UCSD-AML1 (cell line): Measurements from ENCODE around the gene CRY1.
"Not testable (repeated sequence)": the region's sequence is repeated elsewhere in the genome, so short reads cannot be mapped to it uniquely, and the experiment has no call there.

Source experiments
- DNase-seq: peaks from one replicate; lab custom pipeline; 2025; ENCODE audit not compliant: unreplicated experiment; lab: John Stamatoyannopoulos, UW

Gene CRY1

DNA sequence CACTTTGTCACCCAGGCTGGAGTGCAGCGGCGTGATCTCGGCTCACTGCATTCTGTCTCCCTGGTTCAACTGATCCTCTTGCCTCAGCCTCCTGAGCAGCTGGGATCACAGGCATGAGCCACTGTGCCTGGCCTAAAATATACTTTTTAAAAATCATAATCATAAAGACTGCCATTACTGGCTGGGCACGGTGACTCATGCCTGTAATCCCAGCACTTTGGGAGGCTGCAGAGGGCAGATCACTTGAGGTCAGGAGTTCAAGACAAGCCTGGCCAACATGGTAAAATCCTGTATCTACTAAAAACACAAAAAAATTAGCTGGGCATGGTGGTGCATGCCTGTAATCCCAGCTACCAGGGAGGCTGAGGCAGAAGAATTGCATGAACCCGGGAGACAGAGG, 20.1 kb downstream of the CRY1 start:
- not testable (repeated sequence) for DNase-seq

DNA sequence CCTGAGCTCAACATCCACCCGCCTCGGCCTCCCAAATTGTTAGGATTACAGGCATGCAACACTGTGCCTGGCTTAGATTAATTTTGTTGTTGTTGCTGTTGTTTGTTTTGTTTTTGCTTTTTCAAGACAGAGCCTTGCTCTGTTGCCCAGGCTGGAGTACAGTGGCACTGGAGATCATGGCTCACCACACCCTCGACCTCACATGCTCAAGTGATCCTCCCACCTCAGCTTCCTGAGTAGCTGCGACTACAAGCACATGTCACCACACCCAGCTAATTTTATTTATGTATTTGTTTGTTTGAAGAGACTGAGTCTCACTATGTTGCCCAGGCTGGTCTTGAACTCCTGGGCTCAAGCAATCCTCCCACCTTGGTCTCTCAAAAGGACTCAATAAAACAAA, 26.7 kb downstream of the CRY1 start:
- DNase-seq: no peak

DNA sequence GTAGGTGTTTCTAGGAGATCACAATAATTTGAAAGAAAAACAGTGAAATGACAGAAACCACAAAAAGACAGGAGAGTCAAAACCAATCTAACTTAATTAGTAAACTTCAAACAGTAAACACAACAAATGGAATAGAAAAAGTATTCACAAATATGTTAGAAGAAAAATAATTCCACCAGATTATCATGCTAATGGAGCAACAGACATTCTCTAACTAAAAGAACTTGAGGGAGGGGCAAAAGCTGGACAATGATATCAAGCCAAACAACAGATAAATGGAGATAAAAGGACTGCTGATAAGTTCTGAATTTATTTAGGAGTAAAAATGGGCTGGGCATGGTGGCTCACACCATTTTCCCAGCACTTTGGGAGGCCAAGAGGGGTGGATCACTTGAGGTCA, 28.7 kb downstream of the CRY1 start:
- no peak for DNase-seq

DNA sequence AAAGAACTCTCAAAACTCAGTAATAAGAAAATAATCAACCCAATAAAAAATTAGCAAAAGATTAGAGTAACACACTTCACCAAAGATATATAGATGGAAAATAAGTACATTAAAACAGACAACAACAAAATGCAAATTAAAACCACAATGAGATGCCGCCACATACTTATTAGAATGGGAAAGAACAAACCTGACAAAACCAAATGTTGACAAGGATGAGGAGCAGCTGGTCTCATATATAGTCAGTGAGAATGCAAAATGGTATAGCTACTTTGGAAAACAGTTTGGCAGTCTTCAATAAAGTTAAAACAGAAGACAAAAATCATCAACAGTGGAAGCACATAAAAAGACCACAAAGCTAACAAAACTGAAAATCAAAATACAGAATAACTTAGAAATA, 29.1 kb downstream of the CRY1 start:
- DNase-seq: no peak

DNA sequence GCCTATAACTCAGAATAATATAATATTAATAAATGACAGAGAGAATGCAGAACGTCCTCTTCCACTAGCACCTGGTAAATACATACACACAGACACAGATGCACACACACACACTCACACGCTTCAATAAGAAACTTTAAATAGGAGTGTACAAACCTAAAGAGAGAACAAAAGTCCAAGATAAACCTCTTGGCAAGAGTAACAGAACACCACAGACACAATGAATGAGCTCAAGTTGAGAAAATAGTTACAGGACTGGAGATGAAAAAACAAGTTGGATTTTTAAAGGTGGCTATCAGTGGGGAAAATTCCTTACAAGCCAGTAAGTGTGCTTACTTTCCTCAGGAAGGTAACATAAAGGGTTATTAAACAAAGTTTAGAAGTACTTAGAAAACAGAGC, 35.2 kb downstream of the CRY1 start:
- no peak for DNase-seq

DNA sequence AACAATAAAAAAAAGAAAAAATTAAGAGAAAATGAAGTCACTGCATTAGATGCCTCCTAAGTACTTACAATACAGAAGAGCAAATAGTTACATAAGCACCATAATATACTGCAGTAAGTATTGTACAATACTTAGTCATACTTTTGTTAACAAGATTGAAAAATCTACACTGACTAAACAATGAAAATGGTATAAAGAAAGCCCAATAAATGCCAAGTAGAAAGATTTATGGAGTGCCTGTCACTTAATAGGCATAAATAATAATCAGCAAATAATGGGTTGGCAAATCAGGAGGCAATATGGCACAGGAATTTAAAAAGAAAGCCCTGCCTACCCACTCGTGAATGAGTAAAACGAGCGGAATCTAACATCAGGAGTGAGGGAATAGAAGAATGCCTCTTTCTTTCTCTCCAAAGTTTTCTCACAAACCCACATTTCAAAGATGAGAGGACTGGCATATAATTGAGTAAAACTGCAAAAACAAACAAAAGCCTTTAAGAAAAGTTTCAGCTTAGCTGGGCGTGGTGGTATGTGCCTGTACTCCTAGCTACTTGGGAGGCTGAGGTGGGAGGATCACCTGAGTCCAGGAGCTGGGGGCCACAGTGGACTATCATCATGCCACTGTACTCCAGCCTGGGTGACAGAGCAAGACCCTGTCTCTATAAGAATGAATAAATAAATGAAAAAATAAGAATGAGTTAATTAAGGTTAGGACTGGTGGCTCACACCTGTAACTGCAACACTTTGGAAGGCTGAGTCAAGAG, 36.1 kb downstream of the CRY1 start:
- DNase-seq: no peak

DNA sequence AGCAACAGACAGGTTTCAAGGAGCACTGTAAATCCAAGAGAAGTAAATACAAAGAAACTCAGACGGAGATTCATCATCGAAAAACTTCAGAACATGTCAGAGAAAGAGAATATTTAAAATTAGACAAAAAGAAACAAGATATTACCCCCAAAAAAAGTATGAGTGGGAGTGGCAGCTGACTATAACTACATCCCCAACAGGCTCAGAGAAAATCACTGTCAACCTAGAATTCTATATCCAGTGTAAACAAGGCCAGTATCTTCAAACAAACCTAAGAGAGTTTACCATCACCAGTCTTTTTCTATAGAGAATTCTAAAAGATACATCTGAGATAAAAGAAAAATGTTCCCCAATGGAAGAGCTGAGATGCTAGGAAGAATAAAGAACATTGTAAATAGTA, 39.6 kb downstream of the CRY1 start:
- DNase-seq: no peak

DNA sequence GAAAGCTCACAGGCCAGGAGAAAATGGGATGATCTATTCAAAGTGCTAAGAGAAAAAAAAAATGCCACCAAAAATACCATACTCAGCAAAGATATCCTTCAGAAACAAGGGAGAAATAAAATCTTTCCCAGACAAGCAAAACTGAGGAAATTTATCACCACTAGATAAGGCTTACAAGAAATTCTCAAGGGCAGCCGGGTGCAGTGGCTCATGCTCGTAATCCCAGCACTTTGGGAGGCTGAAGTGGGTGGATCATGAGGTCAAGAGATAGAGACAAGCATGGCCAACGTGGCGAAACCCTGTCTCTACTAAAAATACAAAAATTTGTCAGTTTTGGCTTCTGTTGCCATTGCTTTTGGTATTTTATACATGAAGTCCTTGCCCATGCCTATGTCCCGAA, 48.2 kb downstream of the CRY1 start:
- DNase-seq: no peak

DNA sequence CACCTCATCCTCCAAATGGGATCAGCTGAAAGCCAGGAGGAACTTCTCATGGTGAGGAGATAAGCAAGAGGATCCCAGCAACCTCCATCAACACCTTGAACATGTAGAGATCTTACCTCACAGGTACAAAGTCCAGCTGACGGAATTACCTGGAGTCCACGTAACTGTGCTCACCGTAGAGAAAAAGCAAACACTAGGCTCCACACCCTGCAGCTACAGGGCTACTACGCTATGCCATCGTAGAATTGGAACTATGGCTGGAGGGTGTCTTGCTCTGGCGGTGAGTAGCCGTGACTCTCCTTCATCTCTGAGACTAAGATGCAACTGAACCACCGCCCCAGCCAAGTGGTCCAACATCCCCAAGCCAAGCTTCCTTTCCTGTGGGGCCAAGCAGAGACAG, 50.5 kb downstream of the CRY1 start:
- DNase-seq: no peak

DNA sequence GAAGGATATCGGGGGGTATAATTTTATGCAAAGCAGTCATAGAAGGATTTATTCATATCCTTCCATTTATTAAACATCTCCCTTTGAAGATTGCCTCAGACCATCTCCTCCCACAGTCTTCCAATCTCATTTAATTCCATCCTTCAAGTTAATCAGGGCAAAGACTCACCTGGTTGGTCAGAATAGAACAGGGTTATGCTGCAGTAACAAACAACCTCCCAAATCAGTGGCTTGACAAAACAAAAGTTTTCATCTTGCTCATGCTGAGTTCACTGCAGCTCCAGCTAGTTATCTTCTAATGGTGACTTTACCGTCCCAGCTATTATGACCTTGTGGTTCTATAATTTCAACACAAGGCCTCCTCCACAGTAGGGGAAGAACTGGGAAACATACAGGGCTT, 57.6 kb downstream of the CRY1 start:
- no peak for DNase-seq

DNA sequence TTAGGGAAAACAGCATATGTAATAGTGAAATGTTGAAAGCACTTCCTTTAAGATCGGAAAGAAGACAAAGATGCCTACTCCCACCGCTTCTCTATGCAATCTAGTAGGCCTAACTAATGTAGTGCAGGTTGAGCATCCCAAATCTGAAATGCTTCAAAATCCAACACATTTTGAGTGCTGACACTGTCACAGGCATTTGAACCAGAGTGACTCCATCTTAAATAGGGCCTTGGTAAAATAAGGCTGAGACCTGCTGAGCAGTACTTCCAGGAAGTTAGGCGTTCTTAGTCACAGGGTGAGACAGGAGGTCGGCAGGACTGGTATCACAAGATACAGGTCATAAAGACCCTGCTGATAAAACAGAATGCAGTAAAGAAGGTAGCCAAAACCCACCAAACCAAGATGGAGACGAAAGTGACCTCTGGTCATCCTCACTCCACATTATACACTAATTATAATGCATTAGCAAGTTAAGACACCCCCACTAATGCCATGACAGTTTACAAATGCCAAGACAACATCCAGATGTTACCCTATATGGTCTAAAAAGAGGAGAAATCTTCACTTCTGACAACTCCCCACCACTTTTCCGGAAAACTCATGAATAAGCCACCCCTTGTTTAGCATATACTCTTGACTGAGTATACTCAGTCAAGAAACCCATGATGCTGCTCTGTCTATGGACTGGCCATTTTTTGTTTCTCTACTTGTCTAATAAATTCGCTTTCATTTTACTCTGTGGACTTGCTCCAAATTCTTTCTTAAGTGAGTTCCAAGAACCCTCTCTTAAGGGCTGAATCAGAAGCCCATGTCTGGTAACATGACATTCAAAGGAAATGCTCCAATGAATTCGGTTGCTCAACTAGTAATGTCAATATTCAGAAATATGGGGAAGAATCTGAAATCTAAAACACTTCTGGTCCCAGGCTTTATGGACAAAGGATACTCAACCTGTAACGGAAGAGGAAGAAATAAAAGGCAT, 59.3 kb downstream of the CRY1 start:
- no peak for DNase-seq

DNA sequence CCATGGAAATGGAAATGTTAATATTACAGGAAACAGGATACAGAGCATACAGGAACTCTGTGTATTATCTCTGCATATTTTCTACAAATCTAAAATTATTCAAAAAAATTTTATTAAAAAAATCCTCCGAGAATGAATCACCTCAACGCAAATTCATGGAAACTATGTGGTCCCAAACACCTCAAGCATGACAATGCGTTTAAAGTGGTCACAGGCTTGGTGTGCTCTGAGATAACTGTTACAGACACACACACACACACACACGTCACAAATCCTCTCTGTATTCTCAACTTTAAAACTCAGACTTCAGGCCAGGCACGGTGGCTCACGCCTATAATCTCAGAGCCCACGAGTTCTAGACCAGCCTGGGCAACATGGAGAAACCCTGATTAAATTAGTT, 61.1 kb downstream of the CRY1 start:
- no peak for DNase-seq

DNA sequence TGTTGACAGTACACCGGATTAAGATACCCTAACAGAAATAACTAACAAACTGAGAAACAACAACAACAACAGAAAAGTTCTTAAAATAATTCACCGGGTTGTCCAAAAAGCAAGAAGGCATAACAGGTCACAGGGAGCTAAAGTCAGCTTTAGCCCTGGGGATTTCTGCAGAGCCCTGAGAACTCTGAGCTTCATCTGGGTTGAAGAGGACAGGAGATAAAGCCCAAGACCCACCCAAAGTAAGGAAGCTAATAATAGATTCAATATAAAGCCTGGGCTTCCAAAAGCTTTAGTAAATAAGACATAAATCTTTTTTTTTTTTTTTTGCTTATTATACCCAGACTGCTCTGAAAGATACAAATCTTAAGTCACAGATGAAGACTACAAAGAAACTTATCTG, 62.3 kb downstream of the CRY1 start:
- no peak for DNase-seq

DNA sequence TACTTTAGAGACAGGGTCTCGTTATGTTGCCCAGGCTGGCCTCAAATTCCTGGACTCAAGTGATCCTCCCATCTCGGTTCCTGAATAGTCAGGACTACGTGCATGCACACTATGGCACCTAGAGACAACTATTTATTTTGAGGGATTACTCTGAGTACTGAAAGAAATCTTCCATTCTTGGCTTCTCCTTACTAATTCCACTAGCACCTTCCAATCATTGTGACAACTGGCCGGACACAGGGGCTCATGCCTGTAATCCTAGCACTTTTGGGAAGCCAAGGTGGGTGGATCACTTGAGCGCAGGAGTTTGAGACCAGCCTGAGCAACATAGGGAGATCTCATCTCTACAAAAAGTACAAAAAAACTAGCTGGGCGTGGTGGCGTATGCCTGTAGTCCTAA, 64.3 kb downstream of the CRY1 start:
- no peak for DNase-seq

DNA sequence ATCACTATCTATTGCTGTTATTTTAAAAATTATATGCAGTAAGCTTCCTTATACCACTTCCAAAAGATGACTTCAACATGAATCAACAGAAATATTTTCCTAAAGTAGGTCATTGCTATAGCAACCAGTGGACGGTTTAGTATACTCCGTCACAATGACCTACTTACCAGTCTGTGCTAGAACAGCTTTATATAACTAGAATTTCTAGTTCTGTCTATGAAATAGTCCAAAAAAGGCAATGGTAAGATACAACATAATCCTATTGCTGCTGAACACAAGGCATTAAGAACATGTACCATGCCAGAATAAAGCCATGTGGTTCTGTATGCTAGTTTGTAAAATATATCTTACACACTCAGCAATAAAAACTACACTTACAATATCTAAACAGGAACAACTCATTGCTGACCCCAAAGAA, 65.7 kb downstream of the CRY1 start:
- no peak for DNase-seq

DNA sequence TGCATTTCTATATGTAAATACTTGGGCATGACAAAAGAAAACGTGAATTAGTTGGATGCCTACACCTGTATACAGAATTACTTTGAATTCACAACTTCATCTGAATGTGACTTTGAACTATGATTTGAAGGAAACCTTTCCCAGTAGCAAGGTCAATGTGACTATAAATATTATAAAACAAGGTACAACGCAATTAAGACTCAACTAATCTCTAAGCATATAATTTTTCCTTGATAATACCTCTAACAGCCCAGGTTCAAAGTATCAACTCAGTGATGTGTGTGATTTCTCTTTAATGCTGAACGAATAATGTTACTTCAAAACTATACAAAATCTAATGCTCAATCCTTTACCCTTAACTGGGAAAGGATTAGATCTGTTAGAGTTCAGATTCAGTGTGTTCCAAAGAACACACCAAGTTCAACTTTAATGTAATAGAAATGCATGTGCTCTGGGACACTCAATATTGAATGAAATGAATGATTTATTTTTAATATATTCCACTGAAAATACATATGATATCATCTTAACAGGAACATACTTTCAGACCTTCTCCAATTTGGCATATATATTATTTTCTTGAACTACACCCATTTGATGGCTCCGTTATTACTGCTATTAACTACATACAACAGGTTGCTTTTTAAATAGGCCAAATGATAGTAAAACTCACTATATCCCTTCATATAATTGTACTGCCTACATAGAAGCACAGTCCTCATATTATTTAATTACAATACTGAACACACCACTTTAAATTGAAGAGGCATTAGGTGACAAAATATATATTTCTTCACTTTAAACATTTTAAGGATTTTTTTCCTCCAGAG, 66.3 kb downstream of the CRY1 start:
- no peak for DNase-seq

DNA sequence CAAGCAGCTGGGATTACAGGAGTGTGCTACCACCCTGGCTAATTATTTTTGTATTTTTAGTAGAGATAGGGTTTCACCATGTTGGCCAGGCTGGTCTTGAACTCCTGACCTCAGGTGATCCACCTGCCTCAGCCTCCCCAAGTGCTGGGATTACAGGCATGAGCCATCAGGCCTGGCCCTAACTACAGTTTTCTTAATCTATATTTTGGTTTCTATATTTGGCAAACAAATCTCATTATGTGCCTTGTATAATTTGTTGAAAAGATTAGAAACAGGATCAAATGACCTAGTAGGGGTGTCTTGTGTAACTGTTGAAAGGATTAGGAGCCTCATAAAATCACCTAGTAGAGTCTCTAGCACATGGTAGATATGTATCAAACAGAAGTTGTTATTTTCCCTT, 67.0 kb downstream of the CRY1 start:
- DNase-seq: not testable (repeated sequence)

DNA sequence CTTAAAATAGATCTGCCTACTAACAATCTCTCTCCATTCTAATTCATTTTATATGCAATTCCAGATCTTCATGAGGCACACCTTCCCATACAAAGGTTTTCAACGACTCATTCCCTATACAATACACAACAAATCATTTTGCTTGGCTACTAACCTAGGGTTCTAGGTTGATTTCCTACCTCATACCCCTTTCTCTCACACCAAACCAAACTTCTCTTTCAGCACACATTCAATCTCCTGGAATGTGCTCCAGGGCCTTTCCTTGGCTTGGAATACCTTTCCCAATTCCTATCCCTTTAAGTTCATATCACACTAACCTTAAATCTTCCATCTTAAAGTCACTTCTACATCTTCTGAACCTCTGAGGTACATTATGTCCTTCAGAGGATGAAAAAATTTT, 67.7 kb downstream of the CRY1 start:
- DNase-seq: no peak

DNA sequence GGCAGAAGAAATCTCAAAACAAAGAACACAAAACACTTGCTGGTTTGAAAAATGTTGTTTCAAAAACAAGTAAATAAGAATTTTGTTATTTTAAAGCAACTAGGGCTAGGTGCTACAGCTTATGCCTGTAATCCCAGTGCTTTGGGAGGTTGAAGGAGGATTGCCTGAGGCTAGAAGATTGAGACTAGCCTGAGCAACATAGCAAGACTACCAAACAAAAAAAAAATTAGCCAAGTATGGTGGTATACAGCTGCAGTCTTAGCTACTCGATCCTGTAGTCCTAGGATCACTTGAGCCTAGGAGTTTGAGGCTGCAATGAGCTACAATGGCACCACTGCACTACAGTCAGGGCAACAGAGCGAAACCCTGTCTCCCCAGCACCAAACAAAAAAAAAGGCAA, 73.8 kb downstream of the CRY1 start:
- no peak for DNase-seq

DNA sequence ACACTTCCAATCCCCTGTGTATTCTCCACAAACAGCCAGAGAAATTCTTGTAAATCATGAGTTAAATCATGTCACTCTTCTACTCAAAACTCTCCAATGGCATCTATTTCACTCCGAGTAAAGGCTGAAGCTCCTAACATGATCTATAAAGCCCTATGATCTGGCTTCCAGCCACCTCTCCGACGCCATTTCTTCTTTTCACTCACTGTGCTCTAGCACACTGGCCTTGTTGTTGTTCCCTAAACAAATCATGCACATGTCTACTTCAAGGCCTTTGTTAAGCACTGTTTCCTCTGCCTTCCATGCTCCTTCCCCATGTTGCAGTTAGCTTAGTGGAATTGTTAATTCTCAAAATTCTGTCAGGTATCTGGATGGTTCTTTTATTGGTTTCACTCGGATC, 76.3 kb downstream of the CRY1 start:
- DNase-seq: no peak

DNA sequence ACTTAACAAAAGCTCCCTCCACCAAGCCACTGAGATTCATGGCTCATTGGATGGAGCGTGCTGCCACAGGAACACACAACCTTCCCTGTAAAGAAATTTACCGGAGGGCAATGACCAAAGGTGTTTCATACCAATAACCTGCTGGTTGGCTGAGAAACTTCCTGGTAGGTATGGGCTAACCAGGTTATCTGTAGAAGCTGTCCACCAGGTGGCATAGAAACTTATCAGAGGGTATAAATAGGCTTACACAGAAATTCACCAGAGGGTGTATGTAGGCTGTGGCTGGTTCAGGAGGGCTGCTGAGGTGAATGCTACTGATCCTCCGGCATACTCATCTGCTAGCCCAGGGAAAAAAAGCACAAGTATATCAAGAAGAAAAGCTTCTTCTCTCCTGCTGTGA, 79.3 kb downstream of the CRY1 start:
- DNase-seq: no peak
